CD4-positive, alpha-beta T cell treated with Interleukin-2 at 100 ng/mL for 4 hours (primary cell): ENCODE measurements around the gene SPATA2L.

Experiments used
- DNase-seq: peaks from one replicate; pipeline ENCODE4 v3.0.0-alpha.2; 2020; ENCODE audit warnings: low spot score

The SPATA2L gene

GRCh38 chr16:89656435-89657121 is 44.9 kb downstream of the SPATA2L start:
- DNase-seq: no peak

- DNase-seq: no peak
Observed at GRCh38 chr16:89655062-89655643, 46.4 kb downstream of the SPATA2L start.

DNA sequence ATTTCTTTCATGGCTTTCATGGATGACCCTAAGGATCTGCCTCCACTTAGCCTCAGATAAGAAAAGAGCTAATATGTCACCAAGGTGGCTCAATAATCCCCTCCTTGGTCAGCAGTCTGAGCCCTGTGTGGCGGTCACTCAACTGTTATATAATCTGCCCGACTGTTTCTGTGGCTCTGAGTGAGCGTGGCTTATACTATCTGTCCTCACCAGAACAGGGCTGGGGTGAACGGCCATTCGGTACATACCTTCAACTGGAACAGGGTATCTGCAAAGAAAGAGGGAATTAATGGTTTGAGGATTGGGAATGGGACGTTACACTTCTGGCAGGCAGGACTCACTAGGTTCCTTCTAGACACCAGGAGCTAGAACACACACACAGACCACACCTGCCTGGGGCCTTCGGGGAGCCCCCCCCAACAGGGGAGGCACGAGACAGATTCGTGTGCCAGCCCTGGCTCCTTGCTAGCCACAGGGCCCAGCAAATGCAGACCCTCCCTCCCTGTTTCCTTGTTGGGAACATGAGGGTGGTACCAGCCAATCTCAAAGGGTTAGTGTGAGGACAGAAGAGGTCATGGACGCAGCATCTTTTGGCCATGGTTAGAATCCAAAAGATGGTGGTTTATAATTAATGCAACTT is 47.7 kb downstream of the SPATA2L start:
- DNase-seq: no peak

DNA sequence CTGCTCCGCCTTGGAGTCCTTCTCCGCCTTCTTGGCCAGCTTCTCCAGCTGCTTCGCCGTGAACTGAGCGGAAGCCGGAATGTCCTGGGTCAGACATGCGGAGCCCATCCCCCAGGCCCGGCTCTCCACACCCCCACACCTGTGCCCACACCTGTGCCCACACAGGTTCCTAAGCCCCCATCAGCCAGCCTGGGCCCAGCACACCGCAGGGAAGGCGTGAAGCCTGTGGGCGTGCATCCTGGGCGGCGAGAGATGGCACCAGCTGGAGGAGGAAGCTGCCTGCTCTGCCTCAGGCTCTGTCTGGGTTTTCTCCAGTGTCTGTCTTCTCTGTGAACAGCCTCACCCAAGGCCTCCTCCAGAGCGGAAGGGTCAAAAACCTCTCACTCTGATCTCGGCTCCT is 49.9 kb downstream of the SPATA2L start:
- no peak for DNase-seq

DNA sequence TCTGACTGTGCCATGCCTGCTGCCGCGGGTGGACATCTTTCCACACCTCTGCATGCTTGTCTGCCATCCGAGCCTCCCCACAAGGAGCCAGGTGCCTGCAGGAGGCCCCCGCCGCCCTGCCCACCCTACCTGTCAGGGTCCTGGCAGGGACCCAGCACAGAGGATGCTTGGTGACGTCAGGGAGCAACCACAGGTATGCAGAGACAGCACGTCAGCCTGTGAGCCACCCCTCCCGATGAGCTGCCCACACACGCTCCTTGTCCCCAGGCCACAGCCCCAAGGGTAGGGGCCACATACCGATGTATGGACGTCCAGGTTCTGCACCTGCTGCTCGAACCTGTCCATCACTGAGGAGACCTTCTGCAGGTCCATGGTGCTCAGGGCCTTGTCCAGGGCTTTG is 54.6 kb downstream of the SPATA2L start:
- no peak for DNase-seq
